HL-60 (cell line): ENCODE measurements around the gene TFPT.

Experiments used
- CTCF ChIP-seq: IDR thresholded peaks from one replicate; pipeline ENCODE4 v1.5.1; 2011; ENCODE audit warnings: low read length, control low read depth, inconsistent platforms; ENCODE audit not compliant: insufficient read depth
- GABPA ChIP-seq: IDR thresholded peaks from 2 replicates; pipeline ENCODE4 v1.6.1; 2012; ENCODE audit warnings: low read depth
- POLR2AphosphoS5 ChIP-seq: IDR thresholded peaks from 2 replicates; pipeline ENCODE4 v1.6.1; 2012; ENCODE audit warnings: low read depth
- REST ChIP-seq: IDR thresholded peaks from 2 replicates; pipeline ENCODE4 v1.6.1; 2012; ENCODE audit warnings: low read depth; ENCODE audit not compliant: insufficient replicate concordance
- SPI1 ChIP-seq: IDR thresholded peaks from 2 replicates; pipeline ENCODE4 v1.6.1; 2012; ENCODE audit warnings: low read depth, mild to moderate bottlenecking, borderline replicate concordance

- TF ChIP-seq CTCF, result no peak
- no peak for TF ChIP-seq REST
- no peak for TF ChIP-seq POLR2AphosphoS5
- no peak for TF ChIP-seq GABPA
- TF ChIP-seq SPI1, result no peak
Observed at GRCh38 chr19:54165222-54165621, 49.8 kb upstream of the TFPT start.
